Loucy (cell line): ENCODE results near the gene ARL10.

Source experiments
- EZH2phosphoT487 ChIP-seq: fragments of 200-600 bp; IDR thresholded peaks from 2 replicates; pipeline ENCODE4 v1.6.1; 2018; ENCODE audit warnings: antibody characterized with exemption, mild to moderate bottlenecking, moderate library complexity, borderline replicate concordance
- TF ChIP-seq, protein P1 (sequence below): fragments of 200-600 bp; sonication (generic); conservative IDR thresholded peaks from 2 replicates; pipeline ENCODE4 v1.5.1; 2014; ENCODE audit warnings: mild to moderate bottlenecking, antibody characterized with exemption, low read length

DNA sequence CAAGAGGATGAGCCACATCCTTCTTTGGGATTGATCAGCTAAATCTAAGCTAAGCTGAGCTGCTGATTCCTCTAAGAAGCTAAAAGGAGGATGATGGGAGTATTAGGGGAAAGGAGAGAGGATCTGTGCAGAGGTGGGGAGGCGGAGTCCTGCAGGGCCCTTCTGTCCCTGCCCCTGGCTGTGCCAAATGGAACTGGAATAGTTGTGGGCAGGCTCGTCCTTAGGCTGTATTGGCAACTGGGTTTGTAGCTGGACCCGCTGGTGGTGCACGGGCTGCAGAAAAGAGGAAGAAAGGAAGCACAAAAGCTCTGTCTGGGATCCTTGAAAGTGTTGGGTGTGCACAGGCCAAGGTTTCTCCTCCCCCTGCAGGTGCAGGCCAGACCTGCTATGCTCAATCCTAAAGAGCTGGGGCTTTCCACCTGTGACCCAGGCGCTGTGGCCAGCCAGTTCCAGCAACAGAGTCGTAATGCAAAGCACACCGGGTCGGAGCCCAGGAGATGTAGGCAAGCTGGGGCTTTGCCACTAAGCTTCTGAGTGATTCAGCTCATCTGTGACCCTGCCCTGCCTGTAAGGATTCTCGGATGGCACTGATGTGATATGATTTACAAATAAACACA lies 41.3 kb downstream of the ARL10 start:
- TF ChIP-seq, protein P1, sequence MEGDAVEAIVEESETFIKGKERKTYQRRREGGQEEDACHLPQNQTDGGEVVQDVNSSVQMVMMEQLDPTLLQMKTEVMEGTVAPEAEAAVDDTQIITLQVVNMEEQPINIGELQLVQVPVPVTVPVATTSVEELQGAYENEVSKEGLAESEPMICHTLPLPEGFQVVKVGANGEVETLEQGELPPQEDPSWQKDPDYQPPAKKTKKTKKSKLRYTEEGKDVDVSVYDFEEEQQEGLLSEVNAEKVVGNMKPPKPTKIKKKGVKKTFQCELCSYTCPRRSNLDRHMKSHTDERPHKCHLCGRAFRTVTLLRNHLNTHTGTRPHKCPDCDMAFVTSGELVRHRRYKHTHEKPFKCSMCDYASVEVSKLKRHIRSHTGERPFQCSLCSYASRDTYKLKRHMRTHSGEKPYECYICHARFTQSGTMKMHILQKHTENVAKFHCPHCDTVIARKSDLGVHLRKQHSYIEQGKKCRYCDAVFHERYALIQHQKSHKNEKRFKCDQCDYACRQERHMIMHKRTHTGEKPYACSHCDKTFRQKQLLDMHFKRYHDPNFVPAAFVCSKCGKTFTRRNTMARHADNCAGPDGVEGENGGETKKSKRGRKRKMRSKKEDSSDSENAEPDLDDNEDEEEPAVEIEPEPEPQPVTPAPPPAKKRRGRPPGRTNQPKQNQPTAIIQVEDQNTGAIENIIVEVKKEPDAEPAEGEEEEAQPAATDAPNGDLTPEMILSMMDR, result no peak
- TF ChIP-seq EZH2phosphoT487, result no peak
